ENCODE measurements around the gene RAF1.
"Not testable (repeated sequence)": the region's sequence is repeated elsewhere in the genome, so short reads cannot be mapped to it uniquely, and the experiment has no call there.

Gene RAF1

GRCh38 chr3:12663936-12664908 is at the start of gene RAF1:
Gene RAF1 (minus strand): TSS chr3:12664117. CDS start chr3:12618721, 45,396 bp downstream.
- DNase-seq (ENCODE audit: low read depth in 2 of 2): peak; percentile 94 to 95

- DNase-seq (ENCODE audit: low read depth in 2 of 2): no peak
These were observed 46.1 kb upstream of the RAF1 start for GRCh38 chr3:12710062-12710461.

- no peak for DNase-seq (ENCODE audit: low read depth in 2 of 2)
These were observed 45.4 kb upstream of the RAF1 start for GRCh38 chr3:12709334-12709733.

DNA sequence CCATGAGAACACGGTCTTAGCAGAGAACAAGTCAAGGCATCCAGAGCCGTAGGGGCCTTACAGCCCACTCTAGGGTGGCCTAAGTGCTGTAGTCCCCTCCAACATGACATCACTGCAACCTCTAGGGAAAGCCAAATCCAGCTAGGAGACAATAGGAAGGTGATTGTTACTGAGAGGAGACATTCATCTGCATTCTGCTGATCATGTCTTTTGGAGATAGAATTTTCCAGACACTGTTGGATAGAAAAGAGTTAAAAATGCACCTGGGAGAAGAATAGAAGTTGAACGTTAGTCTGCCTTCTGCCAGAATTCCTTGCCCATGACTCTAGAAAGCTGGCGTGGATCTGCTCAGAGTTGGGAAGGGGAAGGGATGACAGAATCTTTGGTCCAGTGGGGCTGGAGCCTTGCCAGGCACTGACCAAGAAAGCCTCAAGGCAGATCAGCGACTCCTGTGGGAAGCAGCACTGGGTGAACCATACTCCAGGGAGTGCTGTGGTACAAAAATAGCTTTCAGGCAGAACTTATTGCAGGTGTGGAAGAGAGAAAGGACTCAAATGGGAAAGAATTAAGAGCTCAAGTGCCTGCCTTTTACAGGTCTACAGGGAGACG is 44.8 kb upstream of the RAF1 start:
- DNase-seq (ENCODE audit: low read depth in 2 of 2): no peak

- no peak for DNase-seq (ENCODE audit: low read depth in 2 of 2)
These were observed 43.5 kb upstream of the RAF1 start for GRCh38 chr3:12707449-12707848.

DNA sequence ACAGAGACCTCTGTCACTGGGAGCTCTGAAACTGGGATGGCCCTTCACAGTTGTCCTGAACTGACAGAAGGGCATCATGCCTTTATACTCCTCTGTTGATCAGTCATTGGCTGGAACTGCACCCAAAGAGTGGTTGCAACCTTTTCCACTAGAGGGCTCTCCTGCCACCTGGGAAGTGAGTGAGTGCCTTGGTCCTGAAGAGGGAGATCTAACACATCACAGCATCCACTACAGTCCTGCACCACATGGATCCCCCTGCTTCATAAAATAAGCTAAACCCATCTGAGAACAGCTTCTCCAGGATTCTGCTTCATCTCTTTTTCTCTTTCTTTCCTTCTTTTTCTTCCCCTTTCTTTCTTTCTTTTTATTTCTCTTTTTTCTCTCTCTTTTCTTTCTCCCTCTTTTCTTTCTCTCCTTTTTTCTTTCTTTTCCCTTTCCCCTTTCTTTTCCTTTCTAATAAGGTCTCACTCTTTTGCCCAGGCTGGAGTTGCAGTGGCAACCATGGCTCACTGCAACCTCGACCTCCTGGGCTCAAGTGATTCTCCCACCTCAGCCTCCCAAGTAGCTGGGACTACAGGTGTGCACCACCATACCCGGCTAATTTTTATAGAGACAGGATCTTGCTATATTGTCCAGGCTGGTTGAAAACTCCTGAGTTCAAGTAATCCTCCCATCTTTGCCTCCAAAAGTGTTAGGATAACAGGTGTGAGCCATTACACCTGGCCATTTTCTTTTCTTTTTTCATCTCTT is 42.8 kb upstream of the RAF1 start:
- peak; percentile 19 to 33 for DNase-seq (ENCODE audit: low read depth in 2 of 2)

DNA sequence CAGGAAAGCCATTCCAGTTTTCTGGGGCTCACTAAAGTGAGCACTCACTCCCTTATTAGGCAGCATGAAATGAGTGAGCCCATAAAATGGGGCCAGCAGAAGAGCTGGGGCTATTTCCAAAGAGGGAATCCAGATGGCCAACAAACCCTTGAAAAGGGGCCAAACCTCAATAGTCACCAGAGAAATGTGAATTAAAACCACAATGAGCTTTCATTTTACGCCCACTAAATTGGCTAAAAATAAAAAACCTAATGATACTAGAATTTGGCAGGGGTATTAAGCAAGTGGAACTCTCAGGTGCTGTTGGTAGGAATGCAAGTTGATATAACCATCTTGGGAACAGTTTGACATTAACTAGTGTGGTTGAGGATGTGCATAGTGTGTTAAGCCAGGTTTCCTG is 42.1 kb upstream of the RAF1 start:
- DNase-seq (ENCODE audit: low read depth in 2 of 2): no peak

- DNase-seq (ENCODE audit: low read depth in 2 of 2): no peak
These were observed 41.5 kb upstream of the RAF1 start for GRCh38 chr3:12705374-12705926.

DNA sequence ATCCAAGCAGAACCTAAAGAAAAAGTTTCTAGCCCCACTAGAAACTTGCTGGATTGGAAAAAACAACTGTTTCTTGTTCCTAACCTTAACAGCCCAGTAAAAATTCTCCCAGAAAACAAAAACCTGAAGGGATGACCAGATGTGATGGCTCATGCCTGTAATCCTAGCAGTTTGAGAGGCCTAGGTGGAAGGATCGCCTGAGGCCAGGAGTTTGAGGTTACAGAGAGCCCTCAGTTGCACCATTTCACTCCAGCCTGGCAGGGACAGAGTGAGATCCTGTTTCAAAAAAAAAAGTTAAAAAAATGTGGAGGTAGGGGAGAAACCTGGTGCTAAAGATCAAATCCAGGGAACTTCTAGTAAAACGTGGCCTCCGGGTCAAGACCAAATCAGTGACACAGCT is 38.6 kb upstream of the RAF1 start:
- no peak for DNase-seq (ENCODE audit: low read depth in 2 of 2)

DNA sequence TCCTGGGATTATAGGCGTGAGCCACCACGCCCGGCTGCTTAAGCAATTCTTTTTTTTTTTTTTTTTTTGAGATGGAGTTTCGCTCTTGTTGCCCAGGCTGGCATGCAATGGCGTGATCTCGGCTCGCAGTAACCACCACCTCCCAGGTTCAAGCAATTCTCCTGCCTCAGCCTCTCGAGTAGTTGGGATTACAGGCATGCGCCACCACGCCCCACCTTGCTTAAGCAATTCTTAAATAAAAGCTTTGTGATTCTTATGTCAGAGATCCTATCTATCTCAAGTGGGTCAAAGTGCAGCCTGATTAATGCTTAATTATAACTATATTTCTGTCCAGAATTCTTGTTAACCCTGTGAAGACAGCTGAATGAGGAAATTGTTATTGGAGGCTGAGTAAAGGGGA is 37.7 kb upstream of the RAF1 start:
- DNase-seq (ENCODE audit: low read depth in 2 of 2): not testable (repeated sequence)

DNA sequence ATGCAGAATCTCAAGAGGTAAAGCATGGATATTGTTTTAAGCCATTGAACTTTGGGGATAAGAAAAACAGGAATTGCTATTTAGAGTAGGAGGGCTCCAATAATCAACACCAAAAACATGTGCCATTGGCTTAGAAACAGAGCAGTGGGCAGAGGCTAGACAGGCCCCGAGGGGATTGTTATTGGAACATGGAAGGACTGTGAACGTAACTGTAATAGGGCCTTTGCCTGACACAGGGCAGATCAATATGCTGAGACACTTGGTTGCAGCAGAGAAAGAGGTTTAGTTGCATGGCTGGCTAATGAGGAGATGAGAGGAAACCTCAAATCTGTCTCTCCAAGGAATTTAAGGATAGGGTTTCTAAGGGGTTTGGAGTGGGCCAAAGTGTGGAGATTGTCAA is 36.9 kb upstream of the RAF1 start:
- no peak for DNase-seq (ENCODE audit: low read depth in 2 of 2)

- no peak for DNase-seq (ENCODE audit: low read depth in 2 of 2)
These were observed 32.0 kb upstream of the RAF1 start for GRCh38 chr3:12695916-12696315.

DNA sequence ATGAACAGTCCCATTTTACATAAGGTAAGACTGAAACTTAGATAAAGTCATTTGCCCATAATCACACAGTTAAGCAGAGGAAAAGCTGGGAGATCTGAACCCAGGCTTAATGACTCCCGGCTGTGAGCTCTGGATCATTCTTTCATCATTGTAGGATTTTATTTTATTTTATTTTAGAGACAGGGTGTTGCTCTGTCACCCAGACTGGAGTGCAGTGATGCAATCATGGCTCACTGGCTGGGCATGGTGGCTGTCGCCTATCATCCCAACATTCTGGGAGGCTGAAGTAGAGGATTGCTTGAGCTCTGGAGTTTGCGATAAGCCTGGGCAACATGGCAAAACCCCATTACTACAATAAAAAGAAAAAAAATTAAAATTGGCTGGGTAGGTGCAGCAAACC is 31.2 kb upstream of the RAF1 start:
- DNase-seq (ENCODE audit: low read depth in 2 of 2): no peak

GRCh38 chr3:12692444-12692843 is 28.5 kb upstream of the RAF1 start:
- no peak for DNase-seq (ENCODE audit: low read depth in 2 of 2)

DNA sequence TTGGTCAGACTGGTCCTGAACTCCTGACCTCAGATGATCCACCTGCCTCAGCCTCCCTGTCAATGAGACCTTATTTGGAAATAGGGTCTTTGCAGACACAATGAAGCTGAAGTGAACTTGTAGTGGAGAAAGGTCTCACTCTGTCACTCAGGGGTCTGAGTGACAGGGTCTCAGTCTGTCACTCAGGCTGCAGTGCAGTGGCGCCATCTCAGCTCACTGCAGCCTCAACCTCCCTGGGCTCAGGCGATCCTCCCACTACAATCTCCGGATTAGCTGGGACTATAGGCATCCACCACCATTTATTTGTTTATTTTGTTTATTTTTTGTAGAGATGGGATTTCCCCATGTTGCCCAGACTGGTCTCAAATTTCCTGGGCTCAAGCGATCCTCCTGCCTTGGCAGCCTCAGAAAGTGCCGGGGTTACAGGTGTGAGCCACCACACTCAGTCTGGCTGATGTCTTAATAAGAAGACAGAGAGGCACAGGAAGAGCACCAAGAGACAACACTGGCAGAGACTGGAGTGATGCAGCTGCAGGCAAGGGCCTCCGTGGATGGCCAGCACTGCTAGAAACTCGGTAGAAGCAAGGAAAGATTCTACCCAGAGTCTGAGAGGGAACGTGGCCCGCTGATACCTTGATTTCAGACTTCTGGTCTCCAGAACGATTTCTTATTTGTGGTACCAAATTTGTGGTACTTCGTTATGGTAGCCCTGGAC is 26.2 kb upstream of the RAF1 start:
- DNase-seq (ENCODE audit: low read depth in 2 of 2): no peak

- no peak for DNase-seq (ENCODE audit: low read depth in 2 of 2)
These were observed 24.0 kb upstream of the RAF1 start for GRCh38 chr3:12687948-12688347.

DNA sequence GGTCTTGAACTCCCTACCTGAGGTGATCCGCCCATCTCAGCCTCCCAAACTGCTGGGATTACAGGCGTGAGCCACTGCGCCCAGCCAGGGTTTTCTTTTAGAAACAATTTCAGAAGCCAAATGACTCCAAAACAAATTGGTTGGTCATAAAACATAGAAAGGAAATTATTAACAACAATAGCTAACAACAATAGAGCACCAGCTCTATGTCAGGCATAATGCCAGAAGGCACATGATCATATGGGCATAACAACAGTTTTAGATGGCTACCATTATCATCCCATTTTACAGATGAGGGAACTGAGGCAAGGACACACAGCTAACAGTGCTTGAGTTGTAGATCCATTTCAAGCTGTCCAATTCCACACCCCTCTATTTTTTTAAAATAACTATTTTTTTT is 22.2 kb upstream of the RAF1 start:
- DNase-seq (ENCODE audit: low read depth in 2 of 2): no peak

GRCh38 chr3:12681943-12682390 is 18.1 kb upstream of the RAF1 start:
- no peak for DNase-seq (ENCODE audit: low read depth in 2 of 2)

DNA sequence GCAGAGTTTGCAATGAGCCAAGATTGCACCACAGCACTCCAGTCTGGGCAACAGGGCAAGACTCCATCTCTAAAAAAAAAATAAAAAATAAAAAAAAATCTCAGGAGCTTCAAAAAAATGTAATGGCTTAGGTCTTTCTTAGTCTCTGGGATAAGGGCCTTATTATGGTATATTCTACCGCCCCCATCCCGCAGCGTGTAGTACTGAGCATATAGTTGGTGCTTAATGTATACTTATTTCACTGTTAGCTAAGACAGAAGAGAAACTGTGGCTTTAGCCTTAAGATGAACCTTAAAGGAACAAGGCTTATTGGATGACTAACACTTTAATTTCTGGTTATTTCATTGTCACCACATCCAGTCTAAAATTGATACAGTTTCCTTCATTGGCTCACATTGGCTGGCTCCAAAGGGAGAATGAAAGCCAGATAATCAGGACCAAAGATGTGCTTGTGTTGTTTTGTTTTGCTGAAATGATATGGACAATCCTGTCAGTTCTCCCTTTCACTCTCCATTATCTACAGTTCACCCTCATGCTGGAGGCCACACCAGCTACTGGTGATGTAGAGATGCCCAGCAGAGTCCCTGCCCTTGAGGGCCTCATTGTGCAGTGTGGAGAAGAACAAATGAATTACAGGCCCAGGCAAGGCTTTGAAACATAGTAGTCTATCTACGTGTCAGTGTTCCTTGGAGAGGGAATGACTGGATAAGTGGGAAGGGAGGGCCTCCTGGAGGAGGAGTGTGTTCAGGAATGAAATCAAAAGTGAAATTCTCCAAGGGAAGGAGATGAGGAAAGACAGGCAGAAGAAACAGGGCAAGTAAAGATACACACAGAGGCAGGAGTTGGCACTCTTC is 17.4 kb upstream of the RAF1 start:
- DNase-seq (ENCODE audit: low read depth in 2 of 2): no peak

DNA sequence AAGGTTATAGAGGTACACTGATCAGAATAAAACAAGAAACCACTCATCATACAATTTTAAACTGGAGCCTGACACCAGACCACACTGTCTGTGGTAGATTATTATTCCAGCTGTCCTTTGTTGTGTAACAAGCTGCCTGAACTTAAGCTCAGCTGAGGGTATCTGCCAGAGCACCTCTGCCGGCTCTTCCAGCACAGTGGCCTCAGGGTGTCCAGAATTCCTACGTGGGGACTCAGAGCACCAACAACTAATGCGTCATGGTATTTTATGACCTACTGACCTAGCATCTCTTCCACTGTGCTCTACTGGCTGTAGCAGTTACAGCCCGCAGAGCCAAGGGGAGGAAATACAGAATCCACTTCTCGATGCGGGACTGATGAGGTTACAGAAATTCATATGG is 15.6 kb upstream of the RAF1 start:
- DNase-seq (ENCODE audit: low read depth in 2 of 2): no peak

Measured in stimulated activated CD8-positive, alpha-beta memory T cell treated with anti-CD3 and anti-CD28 coated beads, Interleukin-2, amount 100 ng/mL, for 48 hours (primary cell).